Liver (tissue), 3 donors: ENCODE data around the gene CCDC112.

Source experiments
- CTCF ChIP-seq: fragments of 150-350 bp; IDR thresholded peaks from 2 replicates; pipeline ENCODE4 v1.5.1; 2017; ENCODE audit warnings: improper control_type of control experiment, low read depth, low read length; ENCODE audit not compliant: missing input control
- EGR1 ChIP-seq, 2 donors: IDR thresholded peaks; 2 replicates each; pipeline ENCODE4 v1.6.1; 2016 to 2018; ENCODE audit warnings: antibody characterized with exemption in 2 of 2, low read depth in 2 of 2
- GABPA ChIP-seq, 2 donors: IDR thresholded peaks in 1 of 2; conservative IDR thresholded peaks in 1 of 2; 2 replicates each; pipeline ENCODE4 v1.6.1; 2016; ENCODE audit warnings: antibody characterized with exemption in 2 of 2, mild to moderate bottlenecking in 1 of 2, moderate library complexity in 1 of 2
- HNF4A ChIP-seq, 2 donors: conservative IDR thresholded peaks; 2 replicates each; pipeline ENCODE4 v1.6.1; 2016; ENCODE audit warnings: antibody characterized with exemption in 2 of 2, mild to moderate bottlenecking in 2 of 2
- HNF4G ChIP-seq: IDR thresholded peaks from 2 replicates; pipeline ENCODE4 v1.6.1; 2016; ENCODE audit warnings: antibody characterized with exemption
- JUND ChIP-seq, 2 donors: IDR thresholded peaks; 2 replicates each; pipeline ENCODE4 v1.6.1; 2016; ENCODE audit warnings: antibody characterized with exemption in 2 of 2
- RAD21 ChIP-seq, 2 donors: IDR thresholded peaks; 2 replicates each; pipeline ENCODE4 v1.6.1; 2016; ENCODE audit warnings: antibody characterized with exemption in 2 of 2, mild to moderate bottlenecking in 2 of 2
- REST ChIP-seq: IDR thresholded peaks from 2 replicates; pipeline ENCODE4 v1.6.1; 2016; ENCODE audit warnings: antibody characterized with exemption, mild to moderate bottlenecking
- RXRA ChIP-seq, 2 donors: IDR thresholded peaks; 2 replicates each; pipeline ENCODE4 v1.6.1; 2017 to 2018; ENCODE audit warnings: antibody characterized with exemption in 2 of 2, mild to moderate bottlenecking in 1 of 2
- SP1 ChIP-seq: IDR thresholded peaks from 2 replicates; pipeline ENCODE4 v1.6.1; 2018; ENCODE audit warnings: antibody characterized with exemption, mild to moderate bottlenecking
- TAF1 ChIP-seq: conservative IDR thresholded peaks from 2 replicates; pipeline ENCODE4 v1.6.1; 2016; ENCODE audit warnings: antibody characterized with exemption, mild to moderate bottlenecking
- YY1 ChIP-seq: IDR thresholded peaks from 2 replicates; pipeline ENCODE4 v1.6.1; 2016; ENCODE audit warnings: antibody characterized with exemption, mild to moderate bottlenecking
- ZBTB33 ChIP-seq: IDR thresholded peaks from 2 replicates; pipeline ENCODE4 v1.6.1; 2016; ENCODE audit warnings: antibody characterized with exemption
- donor health status: healthy.
- donor health status: healthy.

- TF ChIP-seq CTCF (no peak), REST (no peak), TAF1 (no peak), YY1 (no peak), RAD21 (IDR thresholded peaks at IDR 0.05) (no peak), HNF4G (no peak), SP1 (no peak), ZBTB33 (no peak), JUND (IDR thresholded peaks at IDR 0.05) (no peak), RXRA (IDR thresholded peaks at IDR 0.05) (no peak), HNF4A (conservative IDR thresholded peaks at IDR 0.05) (no peak), EGR1 (IDR thresholded peaks at IDR 0.05; ENCODE audit: low read depth in 2 of 2) (no peak), GABPA (IDR thresholded peaks at IDR 0.05 in 1 of 2, conservative IDR thresholded peaks at IDR 0.05 in 1 of 2) (no peak)
Observed at GRCh38 chr5:115257981-115258380, 38.5 kb downstream of the CCDC112 start.
